IMR-90 (cell line): ENCODE measurements around the gene CCDC88B. TPM values are rescaled to one million over a fixed set of nuclear protein-coding genes. Genes with fewer than 3 reads are reported as not detected.
"Not testable (repeated sequence)": the region's sequence is repeated elsewhere in the genome, so short reads cannot be mapped to it uniquely, and the experiment has no call there.

Experiments used
- ATAC-seq: fragments of 200-7000 bp; cut with Tn5 transposase; 2 replicates; pipeline ENCODE4 v1.9.1; 2020; ENCODE audit warnings: low read depth, mild to moderate bottlenecking, moderate library complexity
- BruUV-seq: library from RNA; stranded (reverse); fragments of 400-500 nt; replicated peaks from 2 replicates; lab custom pipeline; 2021; lab: Mats Ljungman, UMichigan
- CTCF ChIA-PET: fragments of 300-600 bp; formaldehyde crosslinking; extraction: SDS; loops from one replicate; lab custom pipeline; 2021; ENCODE audit warnings: antibody characterized with exemption; lab: Yijun Ruan, JAX
- POLR2A ChIA-PET: fragments of 300-600 bp; sonication (Branson Sonifier 250); formaldehyde crosslinking; loops from one replicate; lab custom pipeline; 2022; ENCODE audit warnings: antibody characterized with exemption; ENCODE audit not compliant: unreplicated experiment; lab: Charles Lee
- DNase-seq: peaks from one replicate; pipeline ENCODE4 v3.0.0; 2013
- H2AFZ ChIP-seq: replicated peaks from 2 replicates; pipeline ENCODE3; 2013; ENCODE audit warnings: low read length, mild to moderate bottlenecking; ENCODE audit not compliant: poor library complexity
- H2AK5ac ChIP-seq: 2 replicates; pipeline ENCODE4 v1.6.1; 2013; ENCODE audit warnings: low read depth, low read length, inconsistent platforms
- H2AK9ac ChIP-seq: replicated peaks from 2 replicates; pipeline ENCODE3; 2013; ENCODE audit warnings: mild to moderate bottlenecking, low read depth, low read length, moderate library complexity; ENCODE audit not compliant: poor library complexity
- H2BK120ac ChIP-seq: 2 replicates; pipeline ENCODE4 v1.6.1; 2013; ENCODE audit warnings: low read depth, low read length, inconsistent platforms
- H2BK15ac ChIP-seq: 3 replicates; pipeline ENCODE4 v1.6.1; 2013; ENCODE audit warnings: low read depth, low read length, inconsistent platforms
- H2BK20ac ChIP-seq: 2 replicates; pipeline ENCODE4 v1.6.1; 2013; ENCODE audit warnings: low read depth, mild to moderate bottlenecking, inconsistent platforms, low read length, moderate library complexity
- H2BK5ac ChIP-seq: 2 replicates; pipeline ENCODE4 v1.6.1; 2013; ENCODE audit warnings: mild to moderate bottlenecking, low read depth, low read length, inconsistent platforms; ENCODE audit not compliant: poor library complexity, severe bottlenecking
- H3K14ac ChIP-seq: replicated peaks from 2 replicates; pipeline ENCODE4 v1.6.1; 2013; ENCODE audit warnings: low read depth, low read length, inconsistent platforms
- H3K18ac ChIP-seq: 2 replicates; pipeline ENCODE4 v1.6.1; 2013; ENCODE audit warnings: low read depth, low read length, control low read depth
- H3K23ac ChIP-seq: 2 replicates; pipeline ENCODE4 v1.6.1; 2013; ENCODE audit warnings: low read depth, low read length, inconsistent platforms
- H3K27ac ChIP-seq: 2 replicates; pipeline ENCODE4 v1.5.1; 2013; ENCODE audit warnings: mild to moderate bottlenecking, control low read depth, low read length; ENCODE audit not compliant: insufficient read depth
- H3K27me3 ChIP-seq: 2 replicates; pipeline ENCODE4 v1.6.1; 2013; ENCODE audit warnings: low read length; ENCODE audit not compliant: control insufficient read depth, insufficient read depth
- H3K36me3 ChIP-seq: 2 replicates; pipeline ENCODE4 v1.6.1; 2013; ENCODE audit warnings: low read length, mixed read lengths; ENCODE audit not compliant: control insufficient read depth, insufficient read depth
- H3K4ac ChIP-seq: 2 replicates; pipeline ENCODE4 v1.6.1; 2013; ENCODE audit warnings: low read depth, low read length, inconsistent platforms
- H3K4me1 ChIP-seq: 2 replicates; pipeline ENCODE4 v1.6.1; 2013; ENCODE audit warnings: low read length, mixed read lengths; ENCODE audit not compliant: control insufficient read depth, insufficient read depth
- H3K4me2 ChIP-seq: 2 replicates; pipeline ENCODE4 v1.6.1; 2013; ENCODE audit warnings: low read depth, mild to moderate bottlenecking, control low read depth, low read length, moderate library complexity
- H3K4me3 ChIP-seq: 2 replicates; pipeline ENCODE4 v1.5.1; 2013; ENCODE audit warnings: low read depth, mild to moderate bottlenecking, control low read depth, low read length, moderate library complexity; ENCODE audit not compliant: insufficient read depth
- H3K56ac ChIP-seq: 2 replicates; pipeline ENCODE4 v1.6.1; 2013; ENCODE audit warnings: low read length, inconsistent platforms; ENCODE audit not compliant: insufficient read depth; ENCODE audit errors: extremely low read depth
- H3K79me1 ChIP-seq, 2 experiments: 2 replicates each; pipeline ENCODE4 v1.6.1; 2013; ENCODE audit warnings: low read length in 2 of 2, inconsistent platforms in 1 of 2, low read depth in 1 of 2
- H3K9ac ChIP-seq: 2 replicates; pipeline ENCODE4 v1.6.1; 2013; ENCODE audit warnings: low read depth, low read length, control low read depth
- H3K9me1 ChIP-seq: 2 replicates; pipeline ENCODE4 v1.6.1; 2013; ENCODE audit warnings: low read length, inconsistent platforms; ENCODE audit not compliant: insufficient read depth
- H3K9me3 ChIP-seq: 2 replicates; pipeline ENCODE4 v1.6.1; 2013; ENCODE audit warnings: low read length; ENCODE audit not compliant: control insufficient read depth, insufficient read depth
- H4K20me1 ChIP-seq: 2 replicates; pipeline ENCODE4 v1.6.1; 2013; ENCODE audit warnings: low read length, inconsistent platforms; ENCODE audit not compliant: insufficient read depth
- H4K5ac ChIP-seq: 2 replicates; pipeline ENCODE4 v1.6.1; 2013; ENCODE audit warnings: mild to moderate bottlenecking, low read depth, low read length, control low read depth
- H4K8ac ChIP-seq, 2 experiments: 2 replicates each; pipeline ENCODE4 v1.6.1; 2013; ENCODE audit warnings: low read depth in 2 of 2, low read length in 2 of 2, control low read depth in 1 of 2, inconsistent platforms in 1 of 2
- H4K91ac ChIP-seq: 2 replicates; pipeline ENCODE4 v1.6.1; 2013; ENCODE audit warnings: low read depth, low read length, inconsistent platforms; ENCODE audit not compliant: insufficient read depth
- WGBS, 2 experiments: methylation state at CpG; one replicate each; pipeline versions ENCODE4 v1.1.5 to v1.1.7; 2013; ENCODE audit warnings: missing lambda C conversion rate in 2 of 2; ENCODE audit not compliant: insufficient read length in 1 of 2; ENCODE audit errors: extremely low coverage in 2 of 2; 5-methylcytosine and 5-hydroxymethylcytosine counted together
- dilution Hi-C: fragments of 300-500 bp; cut with HindIII; formaldehyde crosslinking; loops from one replicate; pipeline ENCODE4 v1.14.3; 2018; ENCODE audit warnings: low sequenced_read_pairs; ENCODE audit not compliant: unreplicated experiment
- in situ Hi-C: fragments of 300-500 bp; cut with MboI; formaldehyde crosslinking; loops from 3 replicates; pipeline ENCODE4 v1.14.3; 2019; ENCODE audit warnings: low sequenced_read_pairs, inconsistent platforms, mixed read lengths
- intact Hi-C: fragments of 100-400 bp; cut with micrococcal nuclease; formaldehyde crosslinking; loops from 2 replicates; pipeline ENCODE4 v1.10.0; 2022
- polyA plus RNA-seq, 3 experiments: library from polyadenylated mRNA; depleted of rRNA; stranded (reverse); fragments of >200 nt; gene quantifications; 2 replicates each; pipeline ENCODE4 v1.2.3, GENCODE V29; 2012; ENCODE audit warnings: low replicate concordance in 1 of 3
- total RNA-seq: library from RNA; depleted of rRNA; stranded (reverse); fragments of >200 nt; gene quantifications from 2 replicates; pipeline ENCODE4 v1.2.3, GENCODE V29; 2012

Gene CCDC88B
- total and polyA plus RNA-seq, 2 of the 4 experiments (the other 2 are of a cell fraction): 1.3 to 2.5 TPM

- H3K14ac ChIP-seq, H4K8ac ChIP-seq, H3K9ac ChIP-seq, H3K4ac ChIP-seq, H2BK20ac ChIP-seq, H3K4me2 ChIP-seq, in situ Hi-C loops, H2BK15ac ChIP-seq, H4K20me1 ChIP-seq, H3K4me3 ChIP-seq, H3K9me1 ChIP-seq, H3K36me3 ChIP-seq, ATAC-seq, CTCF ChIA-PET, H3K23ac ChIP-seq, BruUV-seq, H2BK120ac ChIP-seq, dilution Hi-C loops, H4K5ac ChIP-seq, H3K4me1 ChIP-seq, H3K18ac ChIP-seq, H2AK9ac ChIP-seq, H4K91ac ChIP-seq, H2BK5ac ChIP-seq, H3K27ac ChIP-seq, H3K9me3 ChIP-seq, DNase-seq, H3K27me3 ChIP-seq, H2AK5ac ChIP-seq, H3K56ac ChIP-seq, H2AFZ ChIP-seq: not testable (repeated sequence)
- 93% methylated on average over 3 of the region's 5 CpGs; no CpG with 5 or more reads in 1 of the 2 experiments for WGBS, 2 experiments
- peaks cover 19 to 34% of the 10 kb centered on the region in 2 experiments for H3K79me1 ChIP-seq
- POLR2A ChIA-PET: interaction anchor here (0.6 kb wide), 1 partner anchor 39 kb away, joined by 5 read pairs; no protein-coding TSS in a partner anchor
- intact Hi-C loops: loop anchor here (10.0 kb wide), 1 partner anchor 303 kb away; no protein-coding TSS in a partner anchor
These were observed 32.2 kb upstream of the CCDC88B start for GRCh38 chr11:64307795-64308194.
